ENCODE measurements around the gene AKAP6. TPM values are rescaled to one million over a fixed set of nuclear protein-coding genes. Genes with fewer than 3 reads are reported as not detected.

The AKAP6 gene
- total and polyA plus RNA-seq, 4 donors: 0.42 to 3.2 (median 1.7) TPM

DNA sequence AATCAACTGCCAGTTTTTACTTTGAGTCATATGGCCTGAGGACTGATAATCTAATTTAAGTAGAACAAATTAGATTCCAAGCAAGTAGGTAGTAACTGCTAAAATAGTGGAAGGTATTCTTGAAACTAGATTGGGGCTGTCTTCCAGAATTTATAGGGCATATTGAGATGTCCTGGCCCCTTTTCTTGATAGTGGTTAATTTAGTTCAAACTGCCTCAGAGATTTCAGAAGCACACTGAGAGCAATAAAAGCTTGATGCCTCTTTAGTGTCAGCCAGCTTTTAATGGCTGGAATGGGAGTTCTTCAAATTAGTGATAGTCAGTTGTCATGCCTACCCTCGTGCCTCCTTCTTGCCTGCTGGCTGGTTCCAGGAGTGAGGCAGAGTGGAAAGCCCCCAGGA lies 120.5 kb downstream of the AKAP6 start:
- DNase-seq (ENCODE audit: low spot score): no peak
- Histone ChIP-seq H3K4me3 (ENCODE audit: low read depth in 1 of 3, low read length in 3 of 3) (no peak overlapping the region), H3K4me1 (ENCODE audit: control insufficient read depth in 4 of 4, insufficient read depth in 4 of 4, low read length in 3 of 4) (no peaks in the 10 kb centered on the region), H3K36me3 (ENCODE audit: control insufficient read depth in 4 of 4, insufficient read depth in 3 of 4, low read depth in 1 of 4, low read length in 3 of 4) (no peaks in the 10 kb centered on the region), H3K27ac (ENCODE audit: low read depth in 1 of 2, low read length in 2 of 2) (no peak overlapping the region), H3K9me3 (ENCODE audit: control insufficient read depth in 4 of 4, low read length in 3 of 4) (no peaks in the 10 kb centered on the region), H3K27me3 (ENCODE audit: control insufficient read depth in 4 of 4, insufficient read depth in 4 of 4, low read length in 3 of 4) (no peaks in the 10 kb centered on the region), H3K9ac (ENCODE audit: low read depth in 1 of 2, low read length in 2 of 2) (no peak overlapping the region)
- WGBS: 86% methylated on average over 1 of the region's 1 CpG
- TF ChIP-seq RXRA (IDR thresholded peaks at IDR 0.05): no peak
- no peak for TF ChIP-seq EGR1 (IDR thresholded peaks at IDR 0.05; ENCODE audit: low read depth in 2 of 2)
- TF ChIP-seq, protein P1, sequence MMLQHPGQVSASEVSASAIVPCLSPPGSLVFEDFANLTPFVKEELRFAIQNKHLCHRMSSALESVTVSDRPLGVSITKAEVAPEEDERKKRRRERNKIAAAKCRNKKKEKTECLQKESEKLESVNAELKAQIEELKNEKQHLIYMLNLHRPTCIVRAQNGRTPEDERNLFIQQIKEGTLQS (IDR thresholded peaks at IDR 0.05): no peak
- no peak for TF ChIP-seq TAF1 (conservative IDR thresholded peaks at IDR 0.05)
- TF ChIP-seq HNF4G (IDR thresholded peaks at IDR 0.05): no peak
- TF ChIP-seq RAD21 (IDR thresholded peaks at IDR 0.05): no peak
- no peak for TF ChIP-seq NR2F2 (IDR thresholded peaks at IDR 0.05)
- TF ChIP-seq FOXA2 (IDR thresholded peaks at IDR 0.05): no peak
- TF ChIP-seq SP1 (IDR thresholded peaks at IDR 0.05): no peak
- TF ChIP-seq, protein P2, sequence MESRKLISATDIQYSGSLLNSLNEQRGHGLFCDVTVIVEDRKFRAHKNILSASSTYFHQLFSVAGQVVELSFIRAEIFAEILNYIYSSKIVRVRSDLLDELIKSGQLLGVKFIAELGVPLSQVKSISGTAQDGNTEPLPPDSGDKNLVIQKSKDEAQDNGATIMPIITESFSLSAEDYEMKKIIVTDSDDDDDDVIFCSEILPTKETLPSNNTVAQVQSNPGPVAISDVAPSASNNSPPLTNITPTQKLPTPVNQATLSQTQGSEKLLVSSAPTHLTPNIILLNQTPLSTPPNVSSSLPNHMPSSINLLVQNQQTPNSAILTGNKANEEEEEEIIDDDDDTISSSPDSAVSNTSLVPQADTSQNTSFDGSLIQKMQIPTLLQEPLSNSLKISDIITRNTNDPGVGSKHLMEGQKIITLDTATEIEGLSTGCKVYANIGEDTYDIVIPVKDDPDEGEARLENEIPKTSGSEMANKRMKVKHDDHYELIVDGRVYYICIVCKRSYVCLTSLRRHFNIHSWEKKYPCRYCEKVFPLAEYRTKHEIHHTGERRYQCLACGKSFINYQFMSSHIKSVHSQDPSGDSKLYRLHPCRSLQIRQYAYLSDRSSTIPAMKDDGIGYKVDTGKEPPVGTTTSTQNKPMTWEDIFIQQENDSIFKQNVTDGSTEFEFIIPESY (IDR thresholded peaks at IDR 0.05): no peak
- no peak for TF ChIP-seq GABPA (IDR thresholded peaks at IDR 0.05 in 1 of 2, conservative IDR thresholded peaks at IDR 0.05 in 1 of 2)
- TF ChIP-seq FOXA1 (IDR thresholded peaks at IDR 0.05): no peak

DNA sequence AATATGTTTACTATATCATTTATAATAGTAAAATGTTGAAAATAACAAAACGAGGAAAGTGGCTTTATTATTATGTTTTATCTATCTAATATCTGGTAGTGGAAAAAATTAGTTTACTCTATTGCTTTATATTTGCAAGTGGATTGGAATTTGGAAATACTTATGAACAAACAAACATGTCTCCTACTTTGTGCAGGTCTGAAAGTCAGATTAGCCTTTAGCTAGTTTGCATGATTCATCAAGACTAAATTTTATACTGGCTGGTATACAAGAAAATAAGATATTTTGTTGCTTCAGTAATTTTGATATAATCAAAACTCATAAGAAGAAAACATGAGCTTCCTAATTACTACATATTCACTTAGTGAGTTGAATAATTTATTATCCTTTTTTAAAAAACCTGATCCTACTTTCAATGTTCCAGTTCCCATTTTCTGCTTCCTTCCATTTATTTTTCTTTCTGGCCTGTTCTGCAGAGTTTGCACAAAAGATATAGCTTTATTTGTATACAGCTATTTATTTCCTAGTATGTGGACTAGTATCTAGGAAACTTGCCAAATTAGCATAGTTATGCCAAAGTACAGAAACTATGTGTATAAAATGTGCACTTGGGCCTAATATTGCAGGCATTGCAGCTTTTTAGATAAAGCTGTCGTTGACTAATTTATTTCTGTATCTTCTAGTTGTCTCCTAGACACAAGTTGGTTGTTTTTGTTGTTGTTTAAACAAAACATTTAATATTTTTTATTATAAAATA lies 122.0 kb downstream of the AKAP6 start:
- Histone ChIP-seq H3K4me1 (ENCODE audit: control insufficient read depth in 4 of 4, insufficient read depth in 4 of 4, low read length in 3 of 4) (no peaks in the 10 kb centered on the region), H3K27ac (ENCODE audit: low read depth in 1 of 2, low read length in 2 of 2) (no peak overlapping the region), H3K36me3 (ENCODE audit: control insufficient read depth in 4 of 4, insufficient read depth in 3 of 4, low read depth in 1 of 4, low read length in 3 of 4) (no peaks in the 10 kb centered on the region), H3K9ac (ENCODE audit: low read depth in 1 of 2, low read length in 2 of 2) (no peak overlapping the region), H3K27me3 (ENCODE audit: control insufficient read depth in 4 of 4, insufficient read depth in 4 of 4, low read length in 3 of 4) (no peaks in the 10 kb centered on the region), H3K9me3 (ENCODE audit: control insufficient read depth in 4 of 4, low read length in 3 of 4) (no peaks in the 10 kb centered on the region), H3K4me3 (ENCODE audit: low read depth in 1 of 3, low read length in 3 of 3) (no peak overlapping the region)
- WGBS: 30% methylated on average over 2 of the region's 2 CpGs
- TF ChIP-seq, protein P3, sequence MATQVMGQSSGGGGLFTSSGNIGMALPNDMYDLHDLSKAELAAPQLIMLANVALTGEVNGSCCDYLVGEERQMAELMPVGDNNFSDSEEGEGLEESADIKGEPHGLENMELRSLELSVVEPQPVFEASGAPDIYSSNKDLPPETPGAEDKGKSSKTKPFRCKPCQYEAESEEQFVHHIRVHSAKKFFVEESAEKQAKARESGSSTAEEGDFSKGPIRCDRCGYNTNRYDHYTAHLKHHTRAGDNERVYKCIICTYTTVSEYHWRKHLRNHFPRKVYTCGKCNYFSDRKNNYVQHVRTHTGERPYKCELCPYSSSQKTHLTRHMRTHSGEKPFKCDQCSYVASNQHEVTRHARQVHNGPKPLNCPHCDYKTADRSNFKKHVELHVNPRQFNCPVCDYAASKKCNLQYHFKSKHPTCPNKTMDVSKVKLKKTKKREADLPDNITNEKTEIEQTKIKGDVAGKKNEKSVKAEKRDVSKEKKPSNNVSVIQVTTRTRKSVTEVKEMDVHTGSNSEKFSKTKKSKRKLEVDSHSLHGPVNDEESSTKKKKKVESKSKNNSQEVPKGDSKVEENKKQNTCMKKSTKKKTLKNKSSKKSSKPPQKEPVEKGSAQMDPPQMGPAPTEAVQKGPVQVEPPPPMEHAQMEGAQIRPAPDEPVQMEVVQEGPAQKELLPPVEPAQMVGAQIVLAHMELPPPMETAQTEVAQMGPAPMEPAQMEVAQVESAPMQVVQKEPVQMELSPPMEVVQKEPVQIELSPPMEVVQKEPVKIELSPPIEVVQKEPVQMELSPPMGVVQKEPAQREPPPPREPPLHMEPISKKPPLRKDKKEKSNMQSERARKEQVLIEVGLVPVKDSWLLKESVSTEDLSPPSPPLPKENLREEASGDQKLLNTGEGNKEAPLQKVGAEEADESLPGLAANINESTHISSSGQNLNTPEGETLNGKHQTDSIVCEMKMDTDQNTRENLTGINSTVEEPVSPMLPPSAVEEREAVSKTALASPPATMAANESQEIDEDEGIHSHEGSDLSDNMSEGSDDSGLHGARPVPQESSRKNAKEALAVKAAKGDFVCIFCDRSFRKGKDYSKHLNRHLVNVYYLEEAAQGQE (IDR thresholded peaks at IDR 0.05): no peak
- TF ChIP-seq TAF1 (conservative IDR thresholded peaks at IDR 0.05) (no peak), HNF4G (IDR thresholded peaks at IDR 0.05) (no peak)
- TF ChIP-seq, protein P1 (IDR thresholded peaks at IDR 0.05): no peak
- DNase-seq (ENCODE audit: low spot score): no peak
